ENCODE results near the gene PBX1. TPM values are rescaled to one million over a fixed set of nuclear protein-coding genes. Genes with fewer than 3 reads are reported as not detected.
"Not testable (repeated sequence)": the region's sequence is repeated elsewhere in the genome, so short reads cannot be mapped to it uniquely, and the experiment has no call there.

PBX1 gene
- total RNA-seq, 1 donor from 2014 or later, result not detected

DNA sequence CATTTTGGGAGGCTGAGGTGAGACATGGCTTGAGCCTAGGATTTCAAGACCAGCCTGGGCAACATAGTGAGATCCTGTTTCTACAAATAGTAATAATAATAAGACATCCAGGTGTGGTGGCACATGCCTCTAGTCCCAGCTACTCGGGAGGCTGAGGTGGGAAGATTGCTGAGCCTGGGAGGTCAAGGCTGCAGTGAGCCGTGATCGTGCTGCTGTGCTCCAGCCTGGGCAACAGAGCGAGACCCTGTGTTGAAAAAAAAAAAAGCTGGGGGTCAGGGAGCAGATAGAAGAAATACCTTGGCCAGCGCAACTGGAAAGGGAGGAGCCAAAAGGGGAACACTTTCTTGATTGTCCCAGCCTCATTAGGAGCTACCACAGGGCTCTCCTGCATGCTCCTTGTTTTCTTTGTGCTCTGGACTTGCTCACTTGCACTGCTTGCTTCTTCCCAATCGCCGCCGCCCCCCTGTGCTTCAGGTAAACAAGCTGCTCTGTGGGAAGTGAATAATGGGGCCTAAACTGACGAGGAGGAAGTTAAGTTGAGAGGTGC, 31.1 kb downstream of the PBX1 start:
- intact Hi-C loops (cut with micrococcal nuclease), result no loop called here

DNA sequence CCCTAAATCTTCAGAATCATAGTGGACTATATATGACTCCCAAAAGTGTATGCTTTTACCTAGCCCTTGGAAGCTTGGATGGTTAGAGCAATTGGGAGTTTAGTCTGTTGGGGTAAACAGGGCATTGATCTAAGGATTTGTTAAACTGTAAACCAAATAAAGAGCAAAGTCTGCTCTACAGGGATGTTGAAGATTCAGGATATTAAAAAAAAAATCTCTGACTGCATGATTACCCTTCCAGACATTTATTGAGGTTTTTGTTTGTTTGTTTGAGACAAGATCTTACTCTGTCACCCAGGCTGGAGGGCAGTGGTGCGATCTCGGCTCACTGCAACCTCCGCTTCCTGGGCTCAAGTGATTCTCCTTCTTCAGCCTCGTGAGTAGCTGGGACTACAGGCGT, 31.6 kb downstream of the PBX1 start:
- intact Hi-C loops (cut with micrococcal nuclease), result no loop called here

DNA sequence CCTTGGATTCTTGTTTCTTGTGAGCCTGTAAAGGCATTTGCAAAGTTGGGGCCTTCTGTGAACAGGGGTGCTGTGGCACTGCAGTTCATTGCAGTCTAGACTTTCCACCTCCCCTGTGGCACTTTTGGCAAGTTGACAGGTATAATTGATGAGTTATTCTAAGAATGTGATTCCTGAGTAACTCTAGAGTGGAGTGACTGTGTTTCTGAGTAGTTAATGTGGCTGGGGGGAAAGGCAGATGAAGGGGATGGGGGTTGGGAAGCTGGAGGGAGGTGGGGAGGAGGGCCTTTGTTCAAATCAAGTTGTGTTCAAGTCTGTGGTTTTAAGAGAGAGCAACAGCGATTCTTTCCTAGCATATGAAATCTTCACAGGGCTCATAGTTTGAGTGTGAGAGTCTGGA, 32.9 kb downstream of the PBX1 start:
- intact Hi-C loops (cut with micrococcal nuclease), result no loop called here

DNA sequence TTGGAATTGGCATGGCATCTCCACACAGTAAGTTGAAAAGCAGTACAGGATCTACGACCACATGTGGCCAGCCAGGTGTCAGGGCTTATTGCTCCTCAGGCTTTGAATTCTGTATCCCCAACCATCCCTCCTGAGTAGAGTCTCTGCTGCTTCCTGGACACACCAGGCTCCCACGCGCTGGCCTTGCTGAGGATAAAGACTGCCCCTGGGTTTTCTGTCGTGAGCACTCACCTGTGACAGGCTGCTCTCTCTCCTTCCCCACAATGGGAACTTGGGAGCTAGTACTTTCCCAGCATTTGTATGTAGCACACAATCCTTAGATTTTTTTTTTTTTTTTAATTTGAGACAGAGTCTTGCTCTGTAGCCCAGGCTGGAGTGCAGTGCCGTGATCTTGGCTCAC, 33.6 kb downstream of the PBX1 start:
- intact Hi-C loops (cut with micrococcal nuclease), result no loop called here

DNA sequence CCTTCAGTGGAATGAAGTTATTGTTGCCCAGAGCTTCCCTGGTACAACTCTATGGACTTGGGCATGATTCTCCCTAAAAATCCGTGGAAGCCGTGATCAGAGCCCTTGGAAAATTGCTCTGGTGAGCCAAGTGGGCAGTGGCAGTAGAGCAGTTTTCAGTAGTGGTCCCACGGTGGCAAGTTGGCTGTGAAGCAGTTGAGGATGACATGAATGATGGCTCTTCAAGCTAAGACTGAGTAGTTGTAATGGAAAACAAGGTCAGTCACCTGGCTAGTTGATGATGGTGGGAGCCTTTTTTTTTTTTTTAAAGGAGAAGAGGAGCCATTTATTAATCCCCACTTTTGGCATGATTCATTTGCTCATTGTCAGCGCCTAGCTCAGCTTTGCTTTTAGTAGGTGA, 36.2 kb downstream of the PBX1 start:
- intact Hi-C loops (cut with micrococcal nuclease), result no loop called here

DNA sequence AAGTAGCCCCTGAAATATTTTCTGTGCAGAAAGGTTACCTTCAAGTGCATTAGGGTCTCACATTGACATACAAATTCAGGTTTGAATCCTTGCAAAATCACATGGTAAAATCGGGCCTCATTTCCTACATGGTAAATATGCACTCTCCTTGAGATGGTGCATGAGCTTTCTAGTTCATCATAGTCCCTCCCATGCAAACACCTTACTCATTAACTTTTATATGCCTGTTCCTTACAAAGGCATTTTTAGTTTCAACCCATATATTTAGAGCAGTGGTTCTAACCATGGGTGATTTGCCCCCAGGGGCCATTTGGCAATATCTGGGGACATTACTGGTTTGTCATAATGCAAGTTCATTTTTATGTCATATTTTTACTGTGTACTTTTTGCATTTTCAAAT, 37.2 kb downstream of the PBX1 start:
- intact Hi-C loops (cut with micrococcal nuclease), result no loop called here

DNA sequence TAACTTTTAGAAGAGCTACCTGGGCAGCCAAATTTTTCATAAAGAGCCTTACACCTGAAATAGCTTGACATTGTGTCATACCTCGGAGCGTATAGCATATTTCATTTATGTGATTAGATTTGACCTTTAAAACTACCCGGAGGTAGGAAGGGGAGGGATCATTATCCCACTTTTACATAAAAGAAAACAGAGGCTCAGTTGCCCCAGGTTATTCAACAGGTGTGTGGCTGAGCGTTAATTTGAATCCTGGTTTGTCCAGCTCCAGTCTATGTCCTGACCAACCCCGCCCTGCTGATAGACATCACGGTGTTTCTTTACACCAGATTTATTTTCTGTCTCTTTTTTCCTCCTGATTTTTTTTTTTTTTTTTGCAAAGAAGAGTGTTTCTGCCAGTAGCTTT, 39.7 kb downstream of the PBX1 start:
- intact Hi-C loops (cut with micrococcal nuclease), result no loop called here

DNA sequence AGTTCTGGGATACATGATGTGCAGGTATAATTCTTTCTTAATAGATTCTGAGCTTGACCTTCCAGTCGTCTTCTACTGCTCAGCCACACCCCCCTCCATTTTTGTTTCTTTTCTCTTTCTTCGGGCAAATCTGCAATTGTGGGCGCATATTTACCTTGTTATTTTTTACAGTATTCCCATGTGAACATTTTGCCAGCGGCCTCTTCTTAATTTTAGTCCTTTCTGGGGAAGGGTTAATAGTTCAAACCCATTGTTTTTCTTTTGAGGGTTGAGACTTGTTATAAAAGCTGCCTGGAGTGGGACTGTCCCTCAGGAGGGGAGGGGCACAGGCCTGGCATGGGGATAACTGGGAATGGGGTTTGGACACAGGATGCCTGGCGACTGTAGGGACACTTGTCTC, 40.3 kb downstream of the PBX1 start:
- intact Hi-C loops (cut with micrococcal nuclease), result no loop called here

DNA sequence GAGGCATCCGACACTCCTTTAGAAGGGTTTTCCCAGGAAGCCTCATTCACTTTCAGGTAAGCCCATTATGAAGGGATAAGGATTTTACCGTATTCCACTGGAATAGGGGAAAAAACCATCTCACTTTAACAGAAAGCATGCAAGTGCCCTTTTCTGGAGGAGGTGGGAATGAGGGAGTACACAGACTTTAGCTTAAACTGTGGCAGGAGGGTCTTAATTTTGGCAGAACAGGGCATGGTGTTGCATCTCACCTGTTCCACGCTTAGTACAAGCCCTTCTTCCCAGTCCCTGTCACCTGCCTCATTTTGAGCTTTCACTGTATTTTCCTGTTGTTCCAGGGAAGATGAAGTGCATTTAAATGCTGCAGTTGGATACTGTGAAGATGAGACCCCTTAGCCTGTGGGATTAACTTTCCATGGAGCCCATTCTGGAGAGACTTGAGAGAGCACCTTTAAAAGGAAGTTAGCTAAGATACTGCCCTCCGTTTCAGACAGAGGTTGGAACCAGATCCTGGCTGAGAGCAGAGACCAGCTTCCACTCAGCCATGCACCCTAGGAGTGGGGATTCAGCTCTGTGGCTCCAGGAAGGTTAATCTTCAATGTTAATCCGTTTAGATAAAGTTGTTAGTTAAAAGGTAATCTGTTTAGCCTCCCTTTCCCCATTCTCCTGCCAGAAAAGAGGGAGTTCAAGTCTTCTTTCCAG, 42.6 kb downstream of the PBX1 start:
- intact Hi-C loops (cut with micrococcal nuclease), result no loop called here

DNA sequence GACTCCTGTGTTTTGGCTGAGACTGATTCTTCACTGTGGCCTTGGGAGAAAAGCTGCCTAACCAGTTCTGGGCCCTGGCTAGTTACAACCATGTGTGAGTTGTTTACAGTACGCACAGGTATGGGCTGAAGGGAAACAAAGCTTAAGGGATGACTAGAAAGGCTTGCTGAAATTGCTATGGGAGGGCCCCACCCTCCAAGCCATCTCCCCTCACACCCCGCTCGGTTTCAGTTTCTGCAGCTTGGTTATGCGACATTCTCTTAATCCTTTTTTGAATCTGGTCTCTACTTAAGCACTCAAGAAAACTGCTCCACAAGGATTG, 43.1 kb downstream of the PBX1 start:
- intact Hi-C loops (cut with micrococcal nuclease), result no loop called here

DNA sequence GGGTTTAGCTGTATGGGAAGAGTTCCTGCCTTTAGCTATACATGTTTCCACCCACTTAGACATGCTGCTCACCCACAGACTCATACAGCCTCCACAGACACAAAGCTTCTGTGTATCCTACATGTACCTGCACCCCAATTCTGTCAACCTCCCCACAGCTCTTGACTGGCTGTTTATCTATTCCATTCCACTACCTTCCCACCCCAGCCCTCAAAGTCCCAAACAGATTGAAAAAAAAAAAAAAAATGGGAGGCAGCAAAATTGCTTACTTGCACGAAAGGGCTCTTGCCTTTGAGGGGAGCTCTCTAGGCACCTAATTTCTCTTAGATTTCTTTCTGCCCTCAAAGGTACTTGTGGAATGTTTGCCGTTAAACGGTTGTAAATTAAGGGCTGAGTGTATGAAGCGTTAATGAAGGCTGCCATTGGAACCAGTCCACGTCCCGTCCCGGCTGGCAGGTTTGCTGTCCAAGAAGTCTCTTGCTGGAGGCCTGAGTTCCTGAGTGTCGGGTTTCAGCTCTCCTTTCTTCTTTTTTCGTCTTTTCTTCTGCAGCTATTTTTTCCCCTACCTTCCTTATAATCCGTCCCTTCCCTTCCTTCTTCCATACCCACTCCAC, 43.6 kb downstream of the PBX1 start:
- intact Hi-C loops (cut with micrococcal nuclease), result no loop called here

DNA sequence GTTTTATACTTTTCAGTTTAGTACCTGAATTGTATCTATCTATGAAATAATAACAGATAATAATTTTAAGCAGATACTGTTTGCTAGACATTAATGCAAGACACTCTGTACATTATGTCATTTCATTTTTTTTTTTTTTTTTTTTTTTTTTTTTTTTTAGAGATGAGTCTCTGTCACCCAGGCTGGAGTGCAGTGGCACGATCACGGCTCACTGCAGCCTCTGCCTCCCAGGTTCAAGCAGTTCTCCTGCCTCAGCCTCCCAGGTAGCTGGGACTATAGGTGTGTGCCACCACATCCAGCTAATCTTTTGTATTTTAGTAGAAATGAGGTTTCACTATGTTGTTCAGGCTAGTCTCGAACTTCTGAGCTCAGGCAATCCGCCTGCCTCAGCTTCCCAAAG, 44.8 kb downstream of the PBX1 start:
- intact Hi-C loops (cut with micrococcal nuclease), result not testable (repeated sequence)

DNA sequence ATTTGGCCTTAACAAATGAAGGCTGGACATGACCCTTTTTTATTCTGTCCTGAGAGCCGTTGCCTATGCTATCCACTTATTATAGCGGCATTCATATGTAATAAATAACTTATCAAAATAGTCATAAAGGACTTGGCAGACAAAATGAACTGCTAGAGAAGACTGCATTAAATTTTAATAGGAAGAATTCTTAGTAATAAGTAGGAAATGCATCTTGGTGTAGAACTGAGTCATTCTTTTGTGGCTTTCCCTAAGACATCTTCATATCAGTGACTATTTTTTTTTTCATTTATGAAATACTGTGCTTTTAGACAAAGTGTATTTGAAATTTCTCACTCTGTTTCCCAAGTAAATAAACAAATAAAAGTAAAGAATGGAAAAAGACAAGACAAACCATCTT, 45.6 kb downstream of the PBX1 start:
- intact Hi-C loops (cut with micrococcal nuclease), result no loop called here

DNA sequence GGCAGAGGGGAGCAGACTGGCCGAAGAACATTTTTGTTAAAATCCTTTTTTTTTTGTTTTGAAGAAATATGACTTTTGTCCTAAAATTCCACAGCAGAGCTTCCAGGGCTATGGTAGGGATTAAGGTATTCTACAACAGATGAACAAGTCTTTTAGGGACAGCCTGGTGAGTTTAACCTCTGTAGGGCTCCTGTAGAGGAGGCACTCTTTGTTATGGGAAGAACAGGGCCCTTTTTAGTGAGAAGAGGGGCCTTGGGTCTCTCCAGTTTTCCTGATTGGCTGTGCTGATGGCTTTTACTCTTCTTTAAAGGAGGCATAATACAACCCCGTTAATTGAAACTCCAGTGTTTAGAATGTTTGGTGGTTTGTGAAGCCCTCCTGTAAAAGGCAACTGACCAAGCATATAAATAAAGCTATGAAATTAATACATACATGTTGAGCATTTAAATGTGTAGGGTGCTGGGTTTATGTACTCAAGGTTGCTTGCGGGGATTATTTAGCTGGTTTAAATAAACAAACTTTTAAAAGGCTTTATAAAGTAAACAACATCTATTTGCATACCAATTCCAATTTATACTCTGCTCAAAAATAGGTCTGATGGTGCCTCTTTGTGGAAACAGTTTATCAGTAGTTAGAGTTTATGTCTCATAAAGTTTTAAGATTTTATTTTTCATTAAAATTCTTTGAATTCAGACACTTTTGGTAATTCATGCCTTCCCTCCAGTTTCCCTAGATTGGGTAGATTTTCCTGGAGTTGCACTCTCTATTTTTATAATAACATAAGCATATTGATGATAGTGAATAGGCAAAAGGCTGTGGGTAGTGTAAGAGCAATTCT, 46.5 kb downstream of the PBX1 start:
- intact Hi-C loops (cut with micrococcal nuclease), result no loop called here

DNA sequence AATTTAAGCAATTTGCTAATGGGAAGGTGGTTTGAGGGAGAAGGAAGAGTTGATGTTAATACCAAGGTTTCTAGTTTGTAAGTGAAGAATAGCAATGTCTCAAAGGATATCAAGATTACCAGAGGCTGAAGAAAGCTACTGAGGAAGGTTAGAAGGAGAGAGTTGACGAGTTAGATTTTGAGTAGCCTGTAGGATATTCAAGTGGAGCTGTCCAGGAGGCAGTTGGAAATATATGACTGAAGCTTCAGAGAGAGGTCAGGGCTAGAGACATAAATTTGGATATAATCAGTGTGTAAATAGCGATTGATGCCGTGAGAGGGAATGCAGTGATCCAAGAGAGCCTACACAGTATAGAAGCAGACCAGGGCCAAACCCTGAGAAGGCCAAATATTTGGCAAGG, 48.4 kb downstream of the PBX1 start:
- intact Hi-C loops (cut with micrococcal nuclease), result no loop called here

DNA sequence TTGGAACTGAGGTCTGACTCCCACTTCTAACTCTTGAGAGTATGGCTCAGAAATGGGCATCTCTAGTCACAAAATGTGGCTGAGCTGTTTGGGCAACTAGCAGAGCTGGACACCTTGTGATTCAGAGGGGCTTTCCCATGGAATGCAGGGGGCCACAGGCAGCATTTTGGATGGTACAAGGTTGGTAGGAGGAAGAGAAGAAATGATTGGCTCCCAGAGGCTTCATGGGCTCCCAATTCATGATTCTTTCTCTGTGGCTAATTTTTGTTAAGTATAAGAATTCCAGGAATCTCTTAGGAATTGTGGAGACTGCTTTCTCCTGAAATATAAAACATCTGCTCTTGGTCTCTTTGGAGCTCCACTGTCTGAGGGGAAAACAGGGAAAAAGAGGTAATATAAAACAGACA, 49.7 kb downstream of the PBX1 start:
- intact Hi-C loops (cut with micrococcal nuclease), result no loop called here

DNA sequence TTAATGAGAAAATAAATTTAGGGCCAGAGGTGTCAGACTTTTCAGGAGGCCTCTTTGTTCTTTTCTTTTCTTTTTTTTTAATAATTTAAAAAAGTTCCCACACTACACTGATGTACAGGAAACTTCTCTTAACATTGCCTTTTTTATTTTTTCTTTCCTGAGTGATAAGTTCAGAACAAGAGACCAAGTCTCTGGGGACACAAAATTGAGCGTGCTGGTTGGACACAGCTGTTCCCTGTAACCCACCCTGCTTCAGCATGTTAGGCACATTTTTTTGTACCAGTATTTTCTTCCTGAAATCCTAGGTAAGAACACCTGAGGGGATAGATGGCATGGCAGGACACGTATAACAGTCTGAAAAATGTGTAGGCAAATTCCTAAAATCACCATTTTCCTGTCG, 50.1 kb downstream of the PBX1 start:
- intact Hi-C loops (cut with micrococcal nuclease), result no loop called here

DNA sequence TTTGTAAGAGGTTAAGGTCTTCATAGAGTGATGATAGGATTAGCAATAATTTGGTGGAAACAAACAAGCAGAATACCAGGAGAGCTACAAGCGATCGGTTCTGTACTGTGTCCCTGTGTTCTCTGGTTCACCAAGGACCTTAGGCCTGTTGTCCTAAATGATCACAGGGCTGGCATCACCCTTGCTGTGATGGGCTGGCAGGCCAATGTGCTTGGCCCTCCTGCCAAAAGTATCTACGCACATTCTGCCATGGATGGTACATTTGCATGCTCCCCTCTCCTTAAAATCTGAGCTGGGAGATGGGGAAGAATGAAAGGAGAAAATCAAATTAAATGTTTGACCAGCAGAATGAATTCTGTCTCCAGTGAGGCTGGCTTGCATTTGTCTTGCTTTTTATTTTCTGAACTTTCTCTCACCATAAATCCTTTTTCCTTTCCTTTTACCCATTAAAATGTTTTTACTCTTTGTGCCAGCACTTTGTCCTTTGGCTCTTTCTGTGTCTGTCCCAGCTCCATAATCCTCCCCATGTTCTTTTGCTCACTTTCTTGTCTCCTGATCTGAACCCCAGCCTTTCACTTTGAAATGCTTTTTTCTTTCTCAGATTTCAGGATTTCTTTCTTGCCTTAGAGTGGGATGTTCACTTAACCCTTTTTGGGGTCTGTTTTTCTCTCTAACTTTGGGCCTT, 51.7 kb downstream of the PBX1 start:
- intact Hi-C loops (cut with micrococcal nuclease), result no loop called here

DNA sequence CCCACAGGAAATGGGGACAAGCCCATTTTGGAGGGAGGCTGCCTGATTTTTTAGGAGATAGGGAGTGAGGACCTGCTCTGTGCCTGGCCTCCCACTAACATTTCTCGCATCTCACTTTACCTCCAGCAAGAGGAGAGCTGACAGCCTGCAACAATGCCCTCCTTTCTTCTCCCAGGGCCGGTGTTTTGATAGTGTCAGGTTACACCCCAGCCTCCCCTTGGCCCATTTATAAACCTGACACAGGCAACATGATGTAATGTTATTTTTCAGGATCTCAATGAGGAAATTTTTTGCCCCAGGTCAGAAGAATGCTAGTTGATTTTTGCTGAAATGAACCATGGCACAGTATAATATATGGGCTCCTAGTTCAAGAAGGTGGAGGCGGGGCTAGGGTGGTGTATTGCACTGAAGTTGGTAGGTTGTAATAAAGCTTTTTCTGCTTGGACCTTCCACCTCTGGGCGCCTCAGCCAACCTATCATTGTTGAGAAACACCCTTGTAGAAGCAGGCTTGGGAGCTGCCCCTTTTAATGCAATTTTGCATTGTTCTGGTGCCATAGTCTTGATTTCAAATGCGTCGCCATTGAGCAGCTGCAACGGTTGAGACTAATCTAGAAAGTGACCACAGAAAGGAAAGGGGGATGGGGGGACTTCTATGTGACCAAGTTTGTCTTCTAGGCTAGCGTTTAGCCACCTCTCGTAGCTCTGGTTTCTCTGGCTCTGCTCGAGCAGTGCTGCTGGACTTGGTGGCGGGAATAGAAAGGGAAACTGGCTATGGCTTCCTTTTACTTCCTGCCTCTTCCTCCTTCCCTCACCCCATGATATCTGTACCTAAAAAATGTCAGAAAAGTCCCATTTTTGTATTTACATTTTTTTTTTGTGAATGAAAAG, 53.0 kb downstream of the PBX1 start:
- intact Hi-C loops (cut with micrococcal nuclease), result no loop called here

DNA sequence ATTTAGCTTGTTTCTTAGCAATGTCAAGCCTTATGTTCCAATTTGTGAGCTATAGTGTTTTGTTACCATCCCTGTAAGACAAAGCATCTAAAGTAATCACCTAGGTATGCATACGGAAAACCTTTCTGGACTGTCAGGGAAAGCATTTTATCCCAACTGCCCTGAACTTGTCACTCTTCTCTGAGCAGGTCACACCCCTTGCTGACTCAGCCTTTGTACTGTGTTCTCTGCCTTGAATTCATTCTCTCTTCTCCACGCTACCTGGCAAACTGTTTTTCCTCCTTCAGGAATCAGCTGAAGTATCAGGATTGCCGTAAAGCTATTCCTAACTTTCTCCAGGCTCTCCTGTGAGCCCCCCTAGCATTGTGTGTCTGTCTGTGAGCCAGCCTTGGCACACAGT, 54.2 kb downstream of the PBX1 start:
- intact Hi-C loops (cut with micrococcal nuclease), result no loop called here

DNA sequence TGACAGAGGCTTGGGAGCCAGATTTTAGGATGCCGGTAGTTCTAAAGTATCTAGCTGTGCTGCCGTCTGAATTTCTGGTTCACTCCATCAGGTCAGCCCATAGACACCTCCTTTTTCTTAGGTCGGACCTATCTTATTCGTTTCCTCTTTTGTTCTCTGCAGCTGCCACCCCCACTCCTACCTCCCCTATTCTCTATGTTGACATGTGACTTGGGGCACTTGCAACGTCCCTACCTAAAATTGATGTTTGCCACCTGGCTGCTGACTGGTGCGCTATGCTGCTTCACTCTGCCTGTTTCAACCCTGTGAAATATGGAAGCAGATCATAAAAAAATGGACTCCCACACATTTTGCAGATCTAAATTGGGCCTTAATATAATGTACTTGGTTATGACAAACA, 55.3 kb downstream of the PBX1 start:
- intact Hi-C loops (cut with micrococcal nuclease), result no loop called here
